CD4-positive, alpha-beta memory T cell (primary cell): Measurements from ENCODE around the gene UBXN11. TPM values are rescaled to one million over a fixed set of nuclear protein-coding genes. Genes with fewer than 3 reads are reported as not detected.
"Not testable (repeated sequence)": the region's sequence is repeated elsewhere in the genome, so short reads cannot be mapped to it uniquely, and the experiment has no call there.

Experiments
- CTCF ChIA-PET: fragments of 350-600 bp; sonication (Branson Sonifier 250); formaldehyde crosslinking; loops from one replicate; lab custom pipeline; 2021; ENCODE audit warnings: inconsistent platforms; ENCODE audit not compliant: partially characterized antibody; lab: Charles Lee
- POLR2A ChIA-PET: fragments of 350-600 bp; sonication (Branson Sonifier 250); formaldehyde crosslinking; loops from one replicate; lab custom pipeline; 2021; ENCODE audit not compliant: partially characterized antibody; lab: Charles Lee
- DNase-seq, 5 donors: peaks; one replicate each; pipeline versions ENCODE4 v3.0.0 to v3.0.0-alpha.2; 2020 to 2022; ENCODE audit warnings: mixed read lengths in 1 of 5
- H3K27ac ChIP-seq: one replicate; pipeline ENCODE4 v1.7.0; 2013; ENCODE audit warnings: low read depth, low read length
- H3K27me3 ChIP-seq: 2 replicates; pipeline ENCODE4 v1.7.0; 2013; ENCODE audit warnings: mild to moderate bottlenecking, low read length, moderate library complexity; ENCODE audit not compliant: insufficient read depth
- H3K36me3 ChIP-seq: 2 replicates; pipeline ENCODE4 v1.7.0; 2013; ENCODE audit warnings: mild to moderate bottlenecking, low read length, moderate library complexity; ENCODE audit not compliant: insufficient read depth
- H3K4me1 ChIP-seq: 2 replicates; pipeline ENCODE4 v1.7.0; 2013; ENCODE audit warnings: mild to moderate bottlenecking, low read length, moderate library complexity; ENCODE audit not compliant: insufficient read depth
- H3K4me3 ChIP-seq, 2 donors: one replicate each; pipeline ENCODE4 v1.7.0; 2013; ENCODE audit warnings: low read length in 2 of 2, mild to moderate bottlenecking in 1 of 2
- H3K9me3 ChIP-seq, 2 donors: one replicate each; pipeline ENCODE4 v1.7.0; 2013; ENCODE audit warnings: low read length in 2 of 2, control low read depth in 1 of 2; ENCODE audit not compliant: control insufficient read depth in 1 of 2
- H3K27ac Mint-ChIP-seq, 7 donors: one replicate each; pipeline ENCODE4 v1.8.0; 2020 to 2021; ENCODE audit warnings: mixed read lengths in 7 of 7, mild to moderate bottlenecking in 6 of 7, inconsistent platforms in 3 of 7, moderate library complexity in 3 of 7
- H3K27me3 Mint-ChIP-seq, 2 donors: one replicate each; pipeline ENCODE4 v1.8.0; 2020 to 2021; ENCODE audit warnings: mixed read lengths in 2 of 2
- H3K36me3 Mint-ChIP-seq, 2 donors: one replicate each; pipeline ENCODE4 v1.8.0; 2020 to 2021; ENCODE audit warnings: mixed read lengths in 2 of 2, inconsistent platforms in 1 of 2, mild to moderate bottlenecking in 1 of 2
- H3K4me1 Mint-ChIP-seq, 4 donors: one replicate each; pipeline ENCODE4 v1.8.0; 2020 to 2021; ENCODE audit warnings: mixed read lengths in 4 of 4, mild to moderate bottlenecking in 1 of 4
- H3K4me3 Mint-ChIP-seq, 8 donors: one replicate each; pipeline ENCODE4 v1.8.0; 2020 to 2021; ENCODE audit warnings: mixed read lengths in 8 of 8, mild to moderate bottlenecking in 7 of 8, moderate library complexity in 6 of 8, inconsistent platforms in 3 of 8
- H3K9me3 Mint-ChIP-seq, 8 donors: one replicate each; pipeline ENCODE4 v1.8.0; 2020 to 2021; ENCODE audit warnings: mixed read lengths in 8 of 8, mild to moderate bottlenecking in 5 of 8, inconsistent platforms in 3 of 8, moderate library complexity in 1 of 8
- intact Hi-C: fragments of 100-400 bp; cut with micrococcal nuclease; formaldehyde crosslinking; loops from one replicate; pipeline ENCODE4 v1.15.1; 2023
- polyA plus RNA-seq, 2 donors: library from polyadenylated mRNA; unstranded; fragments of 300-500 nt; fragmentation: Illumina TruSeq; gene quantifications; one replicate each; pipeline ENCODE4 v1.2.3, GENCODE V29; 2021
- total RNA-seq, 2 experiments: library from RNA; stranded (reverse); gene quantifications; one replicate each; pipeline ENCODE4 v1.2.3, GENCODE V29; 2021

UBXN11 gene
- total and polyA plus RNA-seq, 4 experiments from 2014 or later = 13.3 to 117 (median 66.4) TPM

- Mint-ChIP-seq H3K27ac (peak overlapping the region in 4 of 7 donors; percentile 30 to 75 (median 66)), H3K9me3 (peaks cover 0 to 2% (median 0%) of the 10 kb centered on the region in 8 donors), H3K4me3 (peak overlapping the region; percentile 40 to 76 (median 64)), H3K4me1 (peaks cover 0 to 33% (median 9%) of the 10 kb centered on the region in 4 donors), H3K36me3 (no peaks in the 10 kb centered on the region), H3K27me3 (no peaks in the 10 kb centered on the region)
- intact Hi-C loops = loop anchor here (5.0 kb wide), 1 partner anchor 70 kb away; no protein-coding TSS in a partner anchor
- no peaks in the 10 kb centered on the region for H3K27me3 ChIP-seq
- no peak overlapping the region for H3K27ac ChIP-seq
- H3K36me3 ChIP-seq = no peaks in the 10 kb centered on the region
- ChIA-PET CTCF (interaction anchor here (1.1 to 3.6 kb wide), 3 partner anchors 21 to 55 kb away, joined by 3 to 12 read pairs (median 4); no protein-coding TSS in a partner anchor), POLR2A (interaction anchor here (0.6 to 8.4 kb wide), 8 partner anchors 17 to 61 kb away, joined by 3 to 76 read pairs (median 5); partner anchors contain the start of genes CD52 and SH3BGRL3)
- H3K9me3 ChIP-seq = no peaks in the 10 kb centered on the region
- peaks cover 19% of the 10 kb centered on the region for H3K4me1 ChIP-seq
- H3K4me3 ChIP-seq = no peak overlapping the region
- no peak for DNase-seq
These were observed 30.7 kb upstream of the UBXN11 start for GRCh38 chr1:26337206-26337535.

- H3K4me3 Mint-ChIP-seq = peak overlapping the region; percentile 89 to 95 (median 92)
- CTCF ChIA-PET = interaction anchor here (1.1 to 3.6 kb wide), 3 partner anchors 22 to 55 kb away, joined by 3 to 12 read pairs (median 4); no protein-coding TSS in a partner anchor
- intact Hi-C loops = loop anchor here (1.0 to 5.0 kb wide), 4 partner anchors 23 to 71 kb away; no protein-coding TSS in a partner anchor
- H3K36me3 Mint-ChIP-seq = no peaks in the 10 kb centered on the region
- H3K9me3 ChIP-seq = no peaks in the 10 kb centered on the region
- H3K36me3 ChIP-seq = no peaks in the 10 kb centered on the region
- H3K27ac Mint-ChIP-seq = peak overlapping the region in 6 of 7 donors; percentile 12 to 75 (median 62)
- peak overlapping the region; percentile 61 to 73 for H3K4me3 ChIP-seq
- POLR2A ChIA-PET = interaction anchor here (0.6 to 8.4 kb wide), 11 partner anchors 11 to 61 kb away, joined by 3 to 76 read pairs (median 5); partner anchors contain the start of genes CD52 and SH3BGRL3
- H3K27me3 Mint-ChIP-seq = no peaks in the 10 kb centered on the region
- peak overlapping the region; percentile 49 for H3K27ac ChIP-seq
- peak; percentile 79 to 88 (median 82) for DNase-seq
- H3K9me3 Mint-ChIP-seq = peaks cover 0 to 2% (median 0%) of the 10 kb centered on the region in 8 donors
- H3K4me1 ChIP-seq = peaks cover 19% of the 10 kb centered on the region
- H3K4me1 Mint-ChIP-seq = peaks cover 0 to 33% (median 9%) of the 10 kb centered on the region in 4 donors
- H3K27me3 ChIP-seq = no peaks in the 10 kb centered on the region
These were observed 30.2 kb upstream of the UBXN11 start for GRCh38 chr1:26336477-26337205.

- H3K36me3 ChIP-seq = no peaks in the 10 kb centered on the region
- peak overlapping the region; percentile 89 to 95 (median 92) for H3K4me3 Mint-ChIP-seq
- H3K27me3 Mint-ChIP-seq = no peaks in the 10 kb centered on the region
- intact Hi-C loops = loop anchor here (1.0 to 5.0 kb wide), 4 partner anchors 23 to 71 kb away; no protein-coding TSS in a partner anchor
- H3K27me3 ChIP-seq = no peaks in the 10 kb centered on the region
- H3K4me1 Mint-ChIP-seq = peaks cover 0 to 33% (median 9%) of the 10 kb centered on the region in 4 donors
- peak overlapping the region; percentile 64 to 89 (median 83) for H3K27ac Mint-ChIP-seq
- CTCF ChIA-PET = interaction anchor here (1.0 to 3.6 kb wide), 9 partner anchors 10 to 102 kb away, joined by 3 to 14 read pairs (median 4); partner anchors contain the start of genes CD52 and CEP85
- H3K9me3 Mint-ChIP-seq = peaks cover 0 to 2% (median 0%) of the 10 kb centered on the region in 8 donors
- peak in 1 of 5 donors; percentile 45 for DNase-seq
- no peaks in the 10 kb centered on the region for H3K9me3 ChIP-seq
- peaks cover 0 to 2% of the 10 kb centered on the region in 2 donors for H3K36me3 Mint-ChIP-seq
- peak overlapping the region; percentile 61 to 73 for H3K4me3 ChIP-seq
- POLR2A ChIA-PET = interaction anchor here (0.7 to 8.4 kb wide), 12 partner anchors 10 to 61 kb away, joined by 3 to 76 read pairs (median 5); partner anchors contain the start of genes CD52 and SH3BGRL3
- peaks cover 19% of the 10 kb centered on the region for H3K4me1 ChIP-seq
- peak overlapping the region; percentile 49 for H3K27ac ChIP-seq
These were observed 29.5 kb upstream of the UBXN11 start for GRCh38 chr1:26335774-26336476.

- H3K36me3 ChIP-seq, intact Hi-C loops, H3K27ac Mint-ChIP-seq, H3K27ac ChIP-seq, H3K27me3 Mint-ChIP-seq, H3K4me3 Mint-ChIP-seq, DNase-seq, H3K27me3 ChIP-seq, H3K9me3 Mint-ChIP-seq, H3K9me3 ChIP-seq, H3K4me3 ChIP-seq, H3K36me3 Mint-ChIP-seq: not testable (repeated sequence)
- H3K4me1 Mint-ChIP-seq = peaks cover 0 to 23% (median 9%) of the 10 kb centered on the region in 4 donors
- H3K4me1 ChIP-seq = peaks cover 19% of the 10 kb centered on the region
- ChIA-PET CTCF (interaction anchor here (1.3 to 1.6 kb wide), 2 partner anchors 12 to 45 kb away, joined by 5 to 7 read pairs; no protein-coding TSS in a partner anchor), POLR2A (interaction anchor here (0.6 to 8.4 kb wide), 3 partner anchors 13 to 1690 kb away, joined by 4 to 76 read pairs (median 7); partner anchors contain the start of genes CD52 and SRRM1)
These were observed 26.9 kb upstream of the UBXN11 start for GRCh38 chr1:26333312-26333711.

GRCh38 chr1:26330276-26330675, 23.8 kb upstream of the UBXN11 start:
- no peaks in the 10 kb centered on the region for H3K27me3 ChIP-seq
- H3K27ac Mint-ChIP-seq = no peak overlapping the region
- H3K27me3 Mint-ChIP-seq = no peaks in the 10 kb centered on the region
- ChIA-PET CTCF (interaction anchor here (0.7 to 2.0 kb wide), 4 partner anchors 8 to 96 kb away, joined by 3 to 5 read pairs (median 4); partner anchors contain the start of gene CEP85), POLR2A (interaction anchor here (0.9 to 8.4 kb wide), 3 partner anchors 10 to 48 kb away, joined by 3 to 76 read pairs (median 17); partner anchors contain the start of gene CD52)
- H3K4me1 ChIP-seq = peaks cover 6% of the 10 kb centered on the region
- H3K4me3 Mint-ChIP-seq = no peak overlapping the region
- intact Hi-C loops = no loop called here
- H3K4me1 Mint-ChIP-seq = peaks cover 0 to 6% (median 4%) of the 10 kb centered on the region in 4 donors
- H3K36me3 Mint-ChIP-seq = peaks cover 6 to 11% of the 10 kb centered on the region in 2 donors
- no peak overlapping the region for H3K27ac ChIP-seq
- H3K36me3 ChIP-seq = no peaks in the 10 kb centered on the region
- H3K9me3 ChIP-seq = no peaks in the 10 kb centered on the region
- DNase-seq = no peak
- no peak overlapping the region for H3K4me3 ChIP-seq
- H3K9me3 Mint-ChIP-seq = no peaks in the 10 kb centered on the region

GRCh38 chr1:26329380-26329779, 22.9 kb upstream of the UBXN11 start:
- intact Hi-C loops, H3K36me3 ChIP-seq, H3K4me3 Mint-ChIP-seq, H3K9me3 Mint-ChIP-seq, DNase-seq, H3K4me1 ChIP-seq, H3K9me3 ChIP-seq, H3K27ac Mint-ChIP-seq, H3K4me3 ChIP-seq, H3K27me3 Mint-ChIP-seq, H3K27me3 ChIP-seq, H3K27ac ChIP-seq, H3K4me1 Mint-ChIP-seq: not testable (repeated sequence)
- CTCF ChIA-PET = interaction anchor here (0.5 to 2.0 kb wide), 5 partner anchors 8 to 88 kb away, joined by 3 to 5 read pairs (median 4); no protein-coding TSS in a partner anchor
- H3K36me3 Mint-ChIP-seq = peaks cover 13% of the 10 kb centered on the region in 2 donors
- POLR2A ChIA-PET = interaction anchor here (0.6 to 8.4 kb wide), 4 partner anchors 9 to 56 kb away, joined by 3 to 76 read pairs (median 10); partner anchors contain the start of gene CD52
